ENCODE measurements around the gene TOPORS.

TOPORS gene

DNA sequence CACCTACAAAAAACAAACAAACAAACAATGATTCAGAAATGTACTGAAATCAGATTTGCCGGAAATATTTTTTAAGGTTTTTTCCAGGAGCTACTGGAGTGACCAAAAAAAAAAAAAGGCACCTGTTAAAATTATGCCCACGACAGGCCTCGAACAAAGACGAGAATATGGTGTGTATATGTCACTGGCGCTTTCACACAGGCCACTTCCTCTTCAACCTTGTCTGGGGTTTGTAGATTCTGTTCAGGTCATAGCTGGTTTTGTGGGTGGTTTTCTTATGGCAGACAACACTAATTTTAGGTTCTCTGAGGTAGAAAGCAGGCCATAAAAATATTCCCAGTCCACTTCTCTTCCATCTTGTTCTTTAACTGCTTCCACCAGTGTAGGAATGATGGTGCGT, 13.6 kb upstream of the TOPORS start:
- TF ChIP-seq EGR1 (IDR thresholded peaks at IDR 0.05) (no peak), YY1 (IDR thresholded peaks at IDR 0.05; ENCODE audit: low read depth) (no peak), NFIC (IDR thresholded peaks at IDR 0.05) (no peak)
- TF ChIP-seq, protein P1, sequence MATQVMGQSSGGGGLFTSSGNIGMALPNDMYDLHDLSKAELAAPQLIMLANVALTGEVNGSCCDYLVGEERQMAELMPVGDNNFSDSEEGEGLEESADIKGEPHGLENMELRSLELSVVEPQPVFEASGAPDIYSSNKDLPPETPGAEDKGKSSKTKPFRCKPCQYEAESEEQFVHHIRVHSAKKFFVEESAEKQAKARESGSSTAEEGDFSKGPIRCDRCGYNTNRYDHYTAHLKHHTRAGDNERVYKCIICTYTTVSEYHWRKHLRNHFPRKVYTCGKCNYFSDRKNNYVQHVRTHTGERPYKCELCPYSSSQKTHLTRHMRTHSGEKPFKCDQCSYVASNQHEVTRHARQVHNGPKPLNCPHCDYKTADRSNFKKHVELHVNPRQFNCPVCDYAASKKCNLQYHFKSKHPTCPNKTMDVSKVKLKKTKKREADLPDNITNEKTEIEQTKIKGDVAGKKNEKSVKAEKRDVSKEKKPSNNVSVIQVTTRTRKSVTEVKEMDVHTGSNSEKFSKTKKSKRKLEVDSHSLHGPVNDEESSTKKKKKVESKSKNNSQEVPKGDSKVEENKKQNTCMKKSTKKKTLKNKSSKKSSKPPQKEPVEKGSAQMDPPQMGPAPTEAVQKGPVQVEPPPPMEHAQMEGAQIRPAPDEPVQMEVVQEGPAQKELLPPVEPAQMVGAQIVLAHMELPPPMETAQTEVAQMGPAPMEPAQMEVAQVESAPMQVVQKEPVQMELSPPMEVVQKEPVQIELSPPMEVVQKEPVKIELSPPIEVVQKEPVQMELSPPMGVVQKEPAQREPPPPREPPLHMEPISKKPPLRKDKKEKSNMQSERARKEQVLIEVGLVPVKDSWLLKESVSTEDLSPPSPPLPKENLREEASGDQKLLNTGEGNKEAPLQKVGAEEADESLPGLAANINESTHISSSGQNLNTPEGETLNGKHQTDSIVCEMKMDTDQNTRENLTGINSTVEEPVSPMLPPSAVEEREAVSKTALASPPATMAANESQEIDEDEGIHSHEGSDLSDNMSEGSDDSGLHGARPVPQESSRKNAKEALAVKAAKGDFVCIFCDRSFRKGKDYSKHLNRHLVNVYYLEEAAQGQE (IDR thresholded peaks at IDR 0.05; ENCODE audit: low read depth): no peak

- no peak for TF ChIP-seq TAF1 (IDR thresholded peaks at IDR 0.05; ENCODE audit: low read depth)
- no peak for TF ChIP-seq CREB1 (IDR thresholded peaks at IDR 0.05; ENCODE audit: low read depth)
- TF ChIP-seq, protein P1 (IDR thresholded peaks at IDR 0.05; ENCODE audit: low read depth): no peak
- TF ChIP-seq ZBTB7A (IDR thresholded peaks at IDR 0.05; ENCODE audit: low read depth): no peak
- no peak for TF ChIP-seq YY1 (IDR thresholded peaks at IDR 0.05; ENCODE audit: low read depth)
- TF ChIP-seq EP300 (IDR thresholded peaks at IDR 0.05; ENCODE audit: borderline replicate concordance): no peak
- no peak for TF ChIP-seq RAD21 (IDR thresholded peaks at IDR 0.05; ENCODE audit: low read depth)
- no peak for TF ChIP-seq USF1 (IDR thresholded peaks at IDR 0.05)
- TF ChIP-seq CEBPB (IDR thresholded peaks at IDR 0.05): no peak
Observed at GRCh38 chr9:32558408-32558934, 6.1 kb upstream of the TOPORS start.

DNA sequence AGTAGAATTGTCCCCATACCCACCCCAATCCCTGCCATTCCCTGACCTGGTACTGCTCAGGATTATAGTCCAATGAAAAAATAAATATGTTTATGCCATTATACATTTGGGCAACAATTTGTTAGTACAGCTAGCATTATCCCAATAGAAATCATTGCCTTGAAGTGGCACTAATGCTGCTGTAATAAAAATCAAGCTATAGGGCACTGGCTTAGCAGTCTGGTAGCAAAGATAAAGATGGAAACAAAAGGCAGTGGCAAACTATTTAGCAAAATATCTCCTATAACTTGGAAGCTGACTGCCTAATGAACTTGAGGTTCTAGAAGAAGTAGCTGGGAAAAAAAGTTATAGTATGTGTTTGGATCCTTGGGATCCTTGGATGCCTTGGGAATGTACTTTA, 2.2 kb upstream of the TOPORS start:
- TF ChIP-seq NFIC (IDR thresholded peaks at IDR 0.05) (no peak), FOXM1 (IDR thresholded peaks at IDR 0.05; ENCODE audit: borderline replicate concordance, low read depth) (no peak), TCF12 (IDR thresholded peaks at IDR 0.05; ENCODE audit: low read depth) (no peak), CREB1 (IDR thresholded peaks at IDR 0.05; ENCODE audit: low read depth) (no peak), USF1 (IDR thresholded peaks at IDR 0.05) (no peak), CEBPB (IDR thresholded peaks at IDR 0.05) (no peak), YY1 (IDR thresholded peaks at IDR 0.05; ENCODE audit: low read depth) (no peak), MAX (IDR thresholded peaks at IDR 0.05) (no peak), EGR1 (IDR thresholded peaks at IDR 0.05) (no peak), TAF1 (IDR thresholded peaks at IDR 0.05; ENCODE audit: low read depth) (no peak), TEAD4 (IDR thresholded peaks at IDR 0.05) (no peak), RAD21 (IDR thresholded peaks at IDR 0.05; ENCODE audit: low read depth) (no peak), EP300 (IDR thresholded peaks at IDR 0.05; ENCODE audit: borderline replicate concordance) (no peak), ZBTB7A (IDR thresholded peaks at IDR 0.05; ENCODE audit: low read depth) (no peak)
- TF ChIP-seq, protein P1 (IDR thresholded peaks at IDR 0.05; ENCODE audit: low read depth): no peak

- TF ChIP-seq CEBPB (IDR thresholded peaks at IDR 0.05): peak; percentile 94
- TF ChIP-seq RAD21 (IDR thresholded peaks at IDR 0.05; ENCODE audit: low read depth): no peak
Observed at GRCh38 chr9:32554107-32554506, 1.7 kb upstream of the TOPORS start.

DNA sequence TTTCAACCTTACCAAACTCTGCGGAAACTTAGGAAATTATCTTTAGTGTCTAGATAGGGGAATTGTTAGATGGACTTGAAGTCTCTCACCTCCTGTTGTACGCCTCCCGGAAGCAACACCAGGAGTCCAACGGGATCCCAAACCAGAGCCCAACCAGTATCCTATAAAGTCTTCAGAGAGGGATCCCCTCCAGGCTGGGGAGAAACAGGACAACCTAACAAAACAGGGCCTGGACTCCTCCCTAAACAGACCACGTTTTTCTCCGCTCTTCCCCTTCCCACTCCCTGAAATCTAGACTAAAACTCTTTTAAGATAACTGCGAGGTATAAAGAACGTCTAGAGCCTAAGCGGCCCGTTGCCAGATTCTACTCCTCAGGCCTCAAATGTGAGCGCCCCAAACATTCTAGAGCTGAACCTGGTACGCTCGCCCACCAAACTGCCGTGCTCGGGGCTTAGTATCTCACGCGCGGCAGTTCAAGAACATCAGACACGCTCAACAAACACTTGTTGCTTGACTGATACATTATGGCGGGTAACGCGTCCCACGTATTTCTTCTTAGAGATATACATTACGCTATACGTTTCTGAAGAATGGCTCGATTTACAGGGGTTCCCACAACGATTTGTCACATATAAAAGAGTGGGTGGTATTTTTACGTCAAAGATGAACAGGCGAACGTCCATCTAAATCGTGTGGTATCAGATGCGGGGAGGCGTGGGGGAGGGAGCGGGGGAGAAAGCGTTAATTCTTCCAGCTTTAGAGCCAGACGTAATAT, 922 bp downstream of the TOPORS start:
- no peak for TF ChIP-seq TAF1 (IDR thresholded peaks at IDR 0.05; ENCODE audit: low read depth)
- no peak for TF ChIP-seq ZBTB7A (IDR thresholded peaks at IDR 0.05; ENCODE audit: low read depth)
- TF ChIP-seq EP300 (IDR thresholded peaks at IDR 0.05; ENCODE audit: borderline replicate concordance): no peak
- TF ChIP-seq EGR1 (IDR thresholded peaks at IDR 0.05): no peak
- TF ChIP-seq FOXM1 (IDR thresholded peaks at IDR 0.05; ENCODE audit: borderline replicate concordance, low read depth): no peak
- no peak for TF ChIP-seq YY1 (IDR thresholded peaks at IDR 0.05; ENCODE audit: low read depth)
- no peak for TF ChIP-seq CEBPB (IDR thresholded peaks at IDR 0.05)
- TF ChIP-seq TEAD4 (IDR thresholded peaks at IDR 0.05): no peak

All from Ishikawa (cell line).